ENCODE results near the gene ILK. TPM values are rescaled to one million over a fixed set of nuclear protein-coding genes. Genes with fewer than 3 reads are reported as not detected.

ILK gene
- total RNA-seq, 1 donor from 2014 or later = 118 TPM

GRCh38 chr11:6637871-6638270 lies 34.3 kb downstream of the ILK start:
- TF ChIP-seq CTCF (conservative IDR thresholded peaks at IDR 0.05; ENCODE audit: low read depth, low read length) = no peak
- H3K4me3 ChIP-seq (ENCODE audit: low read depth, low read length) = no peak overlapping the region
- no peak for DNase-seq (ENCODE audit: low read depth)

GRCh38 chr11:6638429-6638828 lies 34.9 kb downstream of the ILK start:
- no peak overlapping the region for H3K4me3 ChIP-seq (ENCODE audit: low read depth, low read length)
- DNase-seq (ENCODE audit: low read depth) = no peak
- TF ChIP-seq CTCF (conservative IDR thresholded peaks at IDR 0.05; ENCODE audit: low read depth, low read length) = no peak

GRCh38 chr11:6640036-6640984 lies 36.7 kb downstream of the ILK start:
- H3K4me3 ChIP-seq (ENCODE audit: low read depth, low read length) = no peak overlapping the region
- DNase-seq (ENCODE audit: low read depth) = no peak
- no peak for TF ChIP-seq CTCF (conservative IDR thresholded peaks at IDR 0.05; ENCODE audit: low read depth, low read length)

DNA sequence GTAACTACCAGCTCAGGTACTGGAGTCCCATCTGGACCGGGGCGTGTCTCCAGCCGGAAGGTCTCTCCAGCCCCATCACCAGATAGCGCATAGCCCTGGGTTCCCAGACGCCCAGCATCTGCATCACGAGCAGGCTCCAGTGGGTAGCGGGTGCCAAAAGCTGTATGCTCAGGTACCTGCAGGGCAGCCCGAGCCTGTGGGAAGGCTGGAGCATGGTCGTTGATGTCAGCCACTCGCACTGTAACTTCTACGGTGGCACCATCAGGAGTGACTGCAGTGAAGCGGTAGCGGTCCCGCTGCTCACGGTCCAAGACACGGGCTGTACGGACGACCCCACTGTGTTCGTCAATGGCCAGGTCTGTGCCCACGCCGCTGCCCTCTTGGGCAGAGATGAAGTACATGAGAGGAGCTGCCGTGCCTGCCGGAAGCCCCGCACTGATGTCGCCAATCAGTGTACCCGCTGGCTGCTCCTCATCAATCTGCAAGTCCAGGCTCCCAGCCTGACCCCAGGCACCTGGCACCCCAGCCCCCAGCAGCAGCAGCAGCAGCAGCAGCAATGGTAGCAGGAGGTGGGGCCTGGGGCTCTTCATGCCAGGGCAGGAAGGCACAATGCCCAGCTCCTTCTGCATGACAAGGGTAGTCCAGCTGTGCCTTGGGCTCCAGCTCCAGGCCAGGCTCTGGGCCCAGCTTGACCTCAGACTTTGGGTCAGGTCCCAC lies 37.6 kb downstream of the ILK start:
- DNase-seq (ENCODE audit: low read depth) = no peak
- no peak for TF ChIP-seq CTCF (conservative IDR thresholded peaks at IDR 0.05; ENCODE audit: low read depth, low read length)
- no peak overlapping the region for H3K4me3 ChIP-seq (ENCODE audit: low read depth, low read length)

GRCh38 chr11:6642957-6643356 lies 39.4 kb downstream of the ILK start:
- DNase-seq (ENCODE audit: low read depth) = no peak
- TF ChIP-seq CTCF (conservative IDR thresholded peaks at IDR 0.05; ENCODE audit: low read depth, low read length) = no peak
- H3K4me3 ChIP-seq (ENCODE audit: low read depth, low read length) = no peak overlapping the region

GRCh38 chr11:6646071-6646470 lies 42.5 kb downstream of the ILK start:
- DNase-seq (ENCODE audit: low read depth) = no peak
- TF ChIP-seq CTCF (conservative IDR thresholded peaks at IDR 0.05; ENCODE audit: low read depth, low read length) = no peak
- no peak overlapping the region for H3K4me3 ChIP-seq (ENCODE audit: low read depth, low read length)
